Fibroblast of peridontal ligament (primary cell): Measurements from ENCODE around the gene NEDD4L.

Experiments used
- DNase-seq: peaks from one replicate; pipeline ENCODE4 v3.0.0-alpha.2; 2010; ENCODE audit errors: extremely low read depth

Gene NEDD4L

GRCh38 chr18:58052960-58053359 is 8.9 kb downstream of the NEDD4L start:
- no peak for DNase-seq

- DNase-seq: peak; percentile 38
These were observed 10.2 kb downstream of the NEDD4L start for GRCh38 chr18:58054041-58054781.

DNA sequence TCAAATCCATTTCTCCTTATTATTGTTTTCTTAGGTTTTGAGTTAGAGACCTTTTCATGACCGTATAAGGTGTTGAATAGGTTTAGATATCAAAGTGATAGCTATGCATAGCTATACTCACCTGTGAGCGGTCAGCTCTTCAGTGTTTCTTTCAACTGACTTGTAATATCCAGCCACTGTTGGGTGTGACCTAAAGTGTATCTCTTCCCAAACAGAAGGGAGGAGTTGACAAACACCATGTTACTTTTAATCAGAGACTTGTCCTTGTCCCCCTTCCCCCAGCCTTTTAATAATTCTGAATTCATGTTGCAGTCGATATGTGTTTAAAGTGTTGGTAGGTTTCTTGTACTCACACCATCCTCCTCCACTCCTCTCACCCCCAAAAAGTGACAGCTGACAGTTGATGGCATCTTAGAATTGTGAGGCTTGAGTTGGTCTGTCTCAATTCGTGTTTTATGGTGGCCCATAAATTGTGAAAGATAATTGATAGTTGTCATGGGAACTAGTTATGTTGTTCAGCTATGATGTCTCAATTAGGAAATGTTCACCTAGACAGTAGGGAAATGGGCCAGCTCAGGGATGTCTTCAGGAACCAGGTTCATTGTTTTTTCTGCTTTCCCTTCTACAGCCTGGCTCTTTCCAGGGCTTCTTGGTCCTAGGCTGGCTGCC is 12.0 kb downstream of the NEDD4L start:
- DNase-seq: no peak

GRCh38 chr18:58056852-58057251 is 12.8 kb downstream of the NEDD4L start:
- DNase-seq: no peak

DNA sequence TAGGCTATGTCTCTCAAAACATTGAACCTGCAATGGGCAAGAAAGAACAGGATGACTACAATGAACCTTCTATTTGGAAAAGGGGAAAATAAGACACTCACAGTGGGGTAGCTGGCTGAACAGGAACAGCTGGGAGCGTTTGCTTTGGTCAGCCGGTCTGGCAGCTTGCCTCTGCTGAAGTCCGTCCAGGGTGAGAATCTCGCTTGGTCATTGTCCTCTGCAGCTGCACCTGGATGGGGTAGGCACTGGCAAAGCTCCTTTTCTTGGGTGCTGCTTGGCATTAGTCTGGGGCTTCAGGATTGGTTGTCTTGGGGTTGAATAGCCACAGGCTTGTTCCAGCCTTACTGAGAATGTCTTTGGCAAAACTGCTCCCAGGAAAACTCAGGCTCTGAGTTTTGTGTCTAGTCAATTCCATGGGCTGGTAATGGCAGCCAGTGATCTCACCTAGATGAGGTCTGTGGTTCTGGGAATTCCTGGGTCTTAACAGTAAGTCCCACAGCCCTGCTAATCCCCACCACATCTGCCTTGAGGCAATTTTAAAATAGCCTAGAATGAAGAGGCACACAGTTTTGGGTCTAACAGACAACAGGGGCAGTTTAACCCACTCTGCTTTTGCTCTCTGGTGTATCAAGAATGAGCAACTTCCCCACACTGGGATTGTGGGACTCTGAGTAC is 13.4 kb downstream of the NEDD4L start:
- DNase-seq: no peak

DNA sequence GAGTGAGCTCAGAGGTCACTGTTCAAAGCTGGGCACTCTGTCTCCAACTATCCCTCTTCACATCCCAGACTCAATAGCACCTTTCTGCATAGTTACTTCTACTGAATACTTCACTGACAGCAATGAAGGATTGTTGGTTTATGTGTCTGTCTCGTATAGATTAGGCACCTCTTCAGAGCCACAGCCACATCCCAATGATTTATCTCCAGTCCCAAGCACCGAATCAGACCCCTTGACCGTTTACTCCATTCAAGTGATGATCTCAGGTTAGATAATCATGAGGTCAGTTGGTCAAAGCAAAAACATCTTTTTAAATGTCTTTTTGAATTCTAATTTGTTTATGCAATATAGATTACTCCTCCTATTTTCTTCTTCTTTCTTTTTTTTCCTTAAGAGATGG is 14.7 kb downstream of the NEDD4L start:
- DNase-seq: no peak

- no peak for DNase-seq
These were observed 16.2 kb downstream of the NEDD4L start for GRCh38 chr18:58060254-58060653.

- no peak for DNase-seq
These were observed 17.3 kb downstream of the NEDD4L start for GRCh38 chr18:58061349-58061748.

DNA sequence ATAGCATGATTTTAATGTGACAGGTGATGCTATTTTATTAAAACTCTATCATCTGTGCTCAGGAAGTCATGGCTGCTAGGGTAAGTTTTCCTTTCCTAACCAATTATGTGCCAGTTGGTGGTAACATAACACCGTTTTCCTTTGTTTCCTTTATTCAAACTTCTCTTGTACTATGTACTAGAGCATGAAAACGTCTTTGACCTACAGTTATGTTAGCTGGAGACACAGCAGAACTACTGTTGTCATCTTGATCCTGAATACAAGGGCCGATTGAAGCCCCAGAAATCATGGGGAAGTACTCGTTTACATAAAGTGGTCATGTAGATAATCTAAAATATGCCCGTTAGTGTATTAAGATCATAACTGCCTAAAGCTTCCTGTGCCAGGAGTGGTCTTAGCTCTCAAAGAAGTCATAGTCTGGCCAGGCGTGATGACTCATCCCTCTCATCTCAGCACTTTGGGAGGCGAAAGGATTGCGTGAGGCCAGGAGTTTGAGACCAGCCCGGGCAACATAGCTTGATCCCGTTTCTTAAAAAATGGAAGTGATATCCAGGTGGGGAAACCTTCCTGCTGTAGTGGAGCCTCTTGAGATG is 20.5 kb downstream of the NEDD4L start:
- DNase-seq: no peak

DNA sequence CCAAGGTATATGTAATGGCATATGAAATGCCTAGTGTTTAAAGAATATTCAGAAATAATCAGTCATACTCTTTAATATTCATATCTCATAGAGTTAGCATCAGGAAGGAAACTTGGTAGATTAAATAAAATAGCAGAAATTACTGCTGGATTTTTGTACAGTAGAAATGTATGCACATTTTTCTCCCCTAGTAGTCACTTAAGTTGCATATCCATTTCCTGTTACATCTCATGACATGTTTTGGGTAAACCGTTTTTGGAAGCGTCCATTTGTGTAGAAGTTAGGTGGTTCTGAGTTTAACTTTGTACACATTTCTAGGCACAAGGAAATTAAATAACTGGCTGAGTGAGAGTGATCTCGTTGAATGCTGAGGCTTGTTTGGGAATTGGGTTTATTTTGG is 21.9 kb downstream of the NEDD4L start:
- no peak for DNase-seq

DNA sequence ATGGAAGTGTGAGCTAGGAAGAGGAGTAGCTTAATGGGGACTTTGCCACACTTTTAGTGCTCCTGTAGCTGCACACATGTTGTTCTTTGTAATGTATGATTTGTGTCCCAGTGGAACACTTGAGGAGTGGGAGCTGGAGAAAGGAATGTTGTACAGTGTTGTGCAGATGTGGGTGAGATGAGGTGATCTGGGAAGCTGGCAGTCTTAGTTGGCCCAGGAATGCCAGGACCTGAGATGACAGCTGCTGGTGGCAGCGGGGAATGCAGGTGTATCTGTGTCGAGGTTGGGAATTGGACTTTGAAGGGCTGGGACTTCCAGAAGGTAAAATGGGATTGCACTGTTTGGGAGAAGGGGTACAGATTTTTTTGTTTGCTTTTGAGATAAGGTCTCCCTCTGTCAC is 23.6 kb downstream of the NEDD4L start:
- DNase-seq: no peak

DNA sequence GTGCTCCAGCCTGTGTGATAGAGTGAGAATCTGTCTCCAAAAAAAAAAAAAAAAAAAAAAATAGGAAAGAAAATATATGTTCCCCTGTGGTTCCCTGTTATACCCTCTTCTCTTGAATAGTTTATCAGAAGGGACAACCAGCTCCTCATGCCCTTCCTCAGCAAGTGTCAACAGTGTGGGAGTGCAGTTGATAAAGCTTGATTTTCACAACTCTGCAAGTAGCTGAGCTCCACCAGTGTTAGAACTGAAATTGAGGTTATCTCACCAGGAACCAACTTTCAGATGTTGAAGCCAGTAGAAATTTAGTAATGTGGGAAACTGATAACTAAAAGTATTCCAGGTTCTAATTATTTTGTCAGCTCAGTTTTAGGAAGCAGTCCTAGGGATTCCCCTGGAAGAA is 25.1 kb downstream of the NEDD4L start:
- DNase-seq: no peak

GRCh38 chr18:58069721-58070292 is 25.8 kb downstream of the NEDD4L start:
- DNase-seq: no peak

- peak; percentile 26 for DNase-seq
These were observed 32.0 kb downstream of the NEDD4L start for GRCh38 chr18:58076052-58076451.

GRCh38 chr18:58077329-58077728 is 33.3 kb downstream of the NEDD4L start:
- DNase-seq: no peak

DNA sequence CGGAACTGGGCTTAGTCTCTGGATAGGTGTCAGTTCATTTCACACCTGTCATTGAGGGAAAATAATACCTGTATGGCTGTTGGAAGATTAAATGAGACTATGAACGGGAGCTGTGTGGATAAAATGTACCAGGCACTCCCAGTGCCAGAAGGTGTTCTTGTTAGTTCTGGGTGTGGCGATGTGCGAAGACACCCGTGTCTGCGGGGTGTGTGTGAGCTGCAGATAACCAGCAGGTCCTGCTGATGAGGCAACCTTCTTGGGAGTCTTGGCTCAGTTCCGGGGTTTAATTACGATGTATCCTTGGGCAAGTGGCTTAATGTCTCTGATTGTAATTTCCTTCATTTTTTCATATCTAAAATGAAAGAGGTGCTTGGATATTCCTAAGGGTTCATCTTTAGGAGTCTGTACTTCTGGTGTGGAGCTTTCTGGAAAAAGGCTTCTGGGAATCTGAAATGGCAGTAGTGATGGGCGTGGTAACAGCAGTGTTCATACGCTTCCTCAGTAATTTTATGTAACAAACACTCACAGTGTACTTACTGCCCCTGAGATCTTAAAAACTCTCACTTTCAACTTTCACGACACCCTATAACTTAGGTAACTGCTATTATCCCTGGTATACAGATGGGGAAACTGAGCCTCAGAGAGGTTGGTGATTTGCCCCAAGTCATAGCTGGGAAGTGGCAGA is 35.0 kb downstream of the NEDD4L start:
- no peak for DNase-seq

DNA sequence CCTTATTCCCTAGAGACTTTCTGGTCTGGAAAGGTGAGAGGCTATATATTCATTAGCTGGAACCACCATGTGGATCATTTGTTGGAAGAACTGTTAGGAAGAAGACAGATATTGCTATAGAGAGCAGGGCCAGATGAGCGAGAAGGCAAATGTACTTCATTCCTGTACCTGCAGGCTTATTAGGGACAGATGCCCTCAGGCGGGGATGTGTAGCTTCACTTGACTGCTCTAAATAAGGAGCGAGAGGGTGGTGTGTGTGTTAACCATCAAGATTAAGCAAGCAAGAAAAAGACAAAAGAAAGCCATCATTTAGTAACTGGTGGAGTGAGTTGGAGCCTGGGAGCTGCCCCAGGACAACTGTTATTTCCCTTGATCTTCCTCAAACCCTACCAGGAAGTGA is 36.4 kb downstream of the NEDD4L start:
- no peak for DNase-seq

- no peak for DNase-seq
These were observed 44.1 kb downstream of the NEDD4L start for GRCh38 chr18:58087928-58088690.

DNA sequence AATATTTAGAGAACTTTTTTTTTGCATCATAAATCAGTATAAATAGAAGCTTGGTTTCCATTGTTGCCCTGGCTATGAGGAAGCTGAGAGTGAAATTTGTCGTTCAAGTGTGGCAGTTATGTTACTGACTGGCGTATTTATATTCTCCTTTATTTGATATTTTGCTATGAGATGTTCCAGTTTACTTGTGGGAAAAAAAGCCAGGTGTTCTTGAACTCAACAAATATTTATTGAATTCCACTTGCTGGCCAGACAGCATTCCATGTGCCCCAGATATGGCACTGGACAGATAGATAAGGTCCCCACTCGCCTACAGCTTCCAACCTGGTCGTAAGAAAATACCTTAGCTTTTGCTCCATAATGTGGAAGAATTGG is 44.7 kb downstream of the NEDD4L start:
- no peak for DNase-seq

DNA sequence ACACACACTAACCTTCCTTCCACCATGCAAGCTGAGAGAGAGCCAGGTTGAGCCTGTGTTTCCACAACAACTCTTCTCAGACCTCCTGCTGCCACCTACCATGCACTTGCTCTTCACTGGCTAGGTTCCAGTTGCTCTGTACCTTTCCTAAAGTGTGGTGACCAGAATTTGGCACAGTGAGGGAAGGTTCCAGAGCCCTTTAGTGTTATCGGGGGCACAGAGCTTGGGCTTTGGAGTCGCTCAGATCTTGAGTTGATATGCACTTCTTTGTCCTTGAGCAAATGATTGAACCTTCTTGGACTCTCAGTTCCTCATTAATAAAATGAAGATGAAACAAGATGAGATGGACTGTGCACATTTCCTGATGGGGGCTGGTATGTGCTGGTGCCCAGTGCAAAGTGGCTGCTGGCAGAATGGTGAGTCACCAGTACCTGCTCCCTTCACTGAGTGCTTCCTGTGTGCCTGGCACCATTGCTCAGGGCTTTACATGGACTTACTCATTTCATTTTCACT is 47.1 kb downstream of the NEDD4L start:
- DNase-seq: no peak

- no peak for DNase-seq
These were observed 49.3 kb downstream of the NEDD4L start for GRCh38 chr18:58093311-58093803.
